HG03571 (cell line): ENCODE measurements around the gene SLC4A1.

Experiments used
- ATAC-seq: cut with Tn5 transposase; IDR thresholded peaks from one replicate; pipeline ENCODE4 v1.9.1; 2021; ENCODE audit not compliant: unreplicated experiment

Gene SLC4A1

GRCh38 chr17:44267818-44268490 is at the start of gene SLC4A1:
Gene SLC4A1 (minus strand): TSS chr17:44268135. CDS start chr17:44262866, 5,269 bp downstream.
- ATAC-seq: no peak

- ATAC-seq: no peak
Observed at GRCh38 chr17:44317545-44317944, 49.6 kb upstream of the SLC4A1 start.

- no peak for ATAC-seq
Observed at GRCh38 chr17:44315760-44316731, 48.1 kb upstream of the SLC4A1 start.

- ATAC-seq: no peak
Observed at GRCh38 chr17:44314869-44315661, 47.1 kb upstream of the SLC4A1 start.

- no peak for ATAC-seq
Observed at GRCh38 chr17:44314524-44314868, 46.6 kb upstream of the SLC4A1 start.

GRCh38 chr17:44314031-44314430 is 46.1 kb upstream of the SLC4A1 start:
- no peak for ATAC-seq

GRCh38 chr17:44312396-44313104 is 44.6 kb upstream of the SLC4A1 start:
- ATAC-seq: no peak

GRCh38 chr17:44311562-44312181 is 43.7 kb upstream of the SLC4A1 start:
- ATAC-seq: no peak

GRCh38 chr17:44310609-44311376 is 42.9 kb upstream of the SLC4A1 start:
- no peak for ATAC-seq

- ATAC-seq: no peak
Observed at GRCh38 chr17:44310188-44310587, 42.3 kb upstream of the SLC4A1 start.

GRCh38 chr17:44309472-44309871 is 41.5 kb upstream of the SLC4A1 start:
- no peak for ATAC-seq

GRCh38 chr17:44308865-44309264 is 40.9 kb upstream of the SLC4A1 start:
- no peak for ATAC-seq

- ATAC-seq: no peak
Observed at GRCh38 chr17:44308320-44308818, 40.4 kb upstream of the SLC4A1 start, which contains the start of gene RUNDC3A. Gene RUNDC3A (plus strand): TSS chr17:44308601. CDS start chr17:44308833, 232 bp downstream.

- ATAC-seq: no peak
Observed at GRCh38 chr17:44307387-44308186, 39.7 kb upstream of the SLC4A1 start.

- no peak for ATAC-seq
Observed at GRCh38 chr17:44304651-44305050, 36.7 kb upstream of the SLC4A1 start.

GRCh38 chr17:44297975-44298374 is 30.0 kb upstream of the SLC4A1 start:
- ATAC-seq: no peak

- no peak for ATAC-seq
Observed at GRCh38 chr17:44293509-44294226, 25.7 kb upstream of the SLC4A1 start.

- ATAC-seq: no peak
Observed at GRCh38 chr17:44287651-44288050, 19.7 kb upstream of the SLC4A1 start.
